Vagina (tissue), 2 donors: ENCODE measurements around the gene MEF2C.

Experiments
- CTCF ChIP-seq, 3 experiments: fragments of 450-650 bp in 2 of 3; fragments of 200-600 bp in 1 of 3; sonication (generic) in 1 of 3; IDR thresholded peaks; one replicate each; pipeline ENCODE4 v1.5.1; 2017 to 2019; ENCODE audit warnings: antibody characterized with exemption in 3 of 3, mild to moderate bottlenecking in 2 of 3, moderate library complexity in 2 of 3
- POLR2A ChIP-seq, 2 donors: fragments of 450-650 bp; IDR thresholded peaks; one replicate each; pipeline ENCODE4 v1.6.1; 2017; ENCODE audit warnings: antibody characterized with exemption in 2 of 2, mild to moderate bottlenecking in 2 of 2, moderate library complexity in 2 of 2
- POLR2AphosphoS5 ChIP-seq, 2 donors: sonication (generic); formaldehyde crosslinking; IDR thresholded peaks; one replicate each; pipeline ENCODE4 v1.9.0; 2017; ENCODE audit warnings: antibody characterized with exemption in 2 of 2, mild to moderate bottlenecking in 2 of 2, low read depth in 1 of 2; ENCODE audit not compliant: insufficient read depth in 1 of 2

- no peak for TF ChIP-seq POLR2A (IDR thresholded peaks at IDR 0.05)
- TF ChIP-seq CTCF (IDR thresholded peaks at IDR 0.05), result no peak
- TF ChIP-seq POLR2AphosphoS5 (IDR thresholded peaks at IDR 0.05; ENCODE audit: insufficient read depth in 1 of 2, low read depth in 1 of 2), result no peak
These were observed 62.4 kb downstream of the MEF2C start for GRCh38 chr5:88820581-88820980.
